Activated naive CD4-positive, alpha-beta T cell treated with Interleukin-2 at 50 U/mL for 16 hours (primary cell): Measurements from ENCODE around the gene ARMC2.
A peak's percentile ranks its signal among the peaks of the same experiment; 100 is the strongest.
"Not testable (repeated sequence)": the region's sequence is repeated elsewhere in the genome, so short reads cannot be mapped to it uniquely, and the experiment has no call there.

Experiments
- DNase-seq: peaks from one replicate; pipeline ENCODE4 v3.0.0-alpha.2; 2020

The ARMC2 gene

GRCh38 chr6:108957221-108957620 is 109.0 kb downstream of the ARMC2 start:
- DNase-seq, result no peak

GRCh38 chr6:108958900-108959770 is 110.9 kb downstream of the ARMC2 start:
- DNase-seq, result no peak

DNA sequence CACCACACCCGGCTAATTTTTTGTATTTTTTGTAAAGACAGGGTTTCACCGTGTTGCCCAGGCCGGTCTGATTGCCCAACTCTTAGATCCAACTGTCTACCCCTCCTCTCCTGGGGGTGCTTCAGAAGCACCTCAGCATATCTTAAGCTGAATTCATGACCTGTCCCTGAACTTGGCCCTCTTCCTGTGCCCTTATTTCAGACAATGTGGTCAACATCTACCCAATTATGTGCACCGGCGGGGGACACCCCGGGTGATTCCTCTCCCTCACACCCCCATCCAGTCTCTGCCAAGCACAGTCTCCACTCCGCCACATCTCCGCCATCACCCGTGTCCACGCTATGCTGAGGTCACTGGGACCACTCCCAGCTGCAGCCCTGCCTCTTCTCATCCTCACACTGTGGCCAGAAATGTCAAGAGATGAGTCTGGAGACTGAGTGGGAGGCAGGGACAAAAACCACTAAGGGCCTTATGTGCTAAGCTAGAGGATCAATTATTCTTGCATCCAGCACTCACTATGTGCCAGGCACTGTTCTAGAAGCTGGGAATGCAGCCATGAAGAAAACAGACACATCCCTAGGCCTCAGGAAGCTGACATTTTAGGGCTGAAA is 111.9 kb downstream of the ARMC2 start:
- DNase-seq, result no peak

- DNase-seq, result no peak
These were observed 112.4 kb downstream of the ARMC2 start for GRCh38 chr6:108960601-108961000.

DNA sequence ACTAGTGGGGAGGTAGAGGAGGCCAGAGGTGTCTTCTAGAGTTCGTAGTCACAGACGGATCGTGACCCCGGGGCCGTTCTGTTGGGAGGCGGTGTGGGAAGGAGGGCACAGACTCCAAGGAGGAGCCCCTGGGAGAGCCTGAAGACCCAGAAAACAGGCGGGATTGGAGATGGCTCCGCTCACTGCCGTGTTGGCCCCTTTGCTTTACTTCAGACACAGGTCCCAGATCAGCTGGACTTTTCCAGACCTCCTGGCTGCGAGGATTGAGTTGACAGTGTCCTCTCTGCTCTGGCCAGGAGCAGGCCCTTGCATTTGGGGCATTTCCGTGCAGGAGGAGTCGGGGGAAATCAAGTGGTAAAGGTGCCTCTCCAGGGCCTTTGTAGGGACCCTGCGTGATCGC is 112.9 kb downstream of the ARMC2 start:
- no peak for DNase-seq

GRCh38 chr6:108961985-108962384 is 113.8 kb downstream of the ARMC2 start:
- no peak for DNase-seq

DNA sequence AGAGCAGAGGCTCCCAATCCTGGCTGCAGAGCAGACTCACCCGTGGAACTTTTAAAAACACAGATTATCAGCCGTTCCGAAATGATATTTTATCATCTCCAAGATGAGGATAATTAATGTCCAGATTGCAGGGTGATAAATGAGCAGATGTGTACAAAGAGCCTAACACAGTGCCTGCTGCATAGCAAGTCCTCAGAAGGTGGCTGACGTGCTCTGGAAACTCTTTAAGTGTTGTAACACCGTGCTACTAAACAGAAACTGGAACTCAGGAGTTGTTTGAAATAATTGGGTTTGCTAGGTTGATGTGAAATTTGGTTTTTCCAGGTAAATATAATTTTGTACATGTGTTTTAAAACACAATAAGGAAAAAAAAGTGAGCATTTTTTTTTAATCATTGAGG is 118.0 kb downstream of the ARMC2 start:
- DNase-seq, result no peak

DNA sequence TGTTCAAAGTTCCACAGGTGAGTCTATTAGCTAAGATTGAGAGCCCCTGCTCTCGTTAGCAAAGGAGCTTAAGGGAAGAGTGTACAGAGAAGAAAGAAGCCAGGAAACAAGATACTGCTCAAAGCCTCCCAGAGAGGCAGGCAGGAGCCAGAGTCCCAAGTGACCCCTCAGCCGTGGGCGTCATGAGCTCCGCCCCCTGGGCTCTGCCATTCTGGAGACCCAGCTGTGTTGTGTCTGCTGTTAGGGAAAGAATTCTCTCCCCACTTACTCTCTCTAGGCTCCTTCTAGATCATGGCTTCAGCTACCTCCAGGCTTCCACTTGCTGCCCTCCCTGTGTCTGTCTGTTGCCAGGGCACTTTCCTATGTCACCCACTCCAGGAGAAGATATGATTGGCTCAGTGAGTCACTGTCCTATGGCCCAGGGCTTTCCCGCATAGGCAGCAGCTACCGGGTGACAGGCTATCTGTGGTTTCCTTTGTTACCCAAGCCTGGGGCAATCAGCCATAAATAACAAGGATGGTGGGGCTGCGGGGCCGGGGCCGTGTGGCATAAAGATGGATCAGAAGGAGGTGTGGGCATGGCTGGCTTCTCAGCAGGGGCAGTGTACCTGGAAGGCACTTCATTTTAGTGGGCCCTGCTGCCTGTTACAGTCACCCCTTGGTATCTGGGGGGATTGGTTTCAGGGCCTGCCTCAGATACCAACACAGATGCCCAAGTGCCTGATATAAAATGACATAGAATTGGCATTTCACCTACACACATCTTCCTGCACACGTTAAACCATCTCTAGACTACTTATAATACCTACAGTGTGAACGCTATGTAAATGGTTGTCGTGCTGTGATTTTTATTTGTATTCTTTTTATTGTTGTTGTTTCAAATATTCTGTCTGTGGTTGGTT is 118.9 kb downstream of the ARMC2 start:
- DNase-seq, result peak; percentile 21

- no peak for DNase-seq
These were observed 120.4 kb downstream of the ARMC2 start for GRCh38 chr6:108968325-108969316.

- DNase-seq, result no peak
These were observed 121.6 kb downstream of the ARMC2 start for GRCh38 chr6:108969776-108970175.

- DNase-seq, result no peak
These were observed 126.0 kb downstream of the ARMC2 start for GRCh38 chr6:108974201-108974600.

- not testable (repeated sequence) for DNase-seq
These were observed 130.4 kb downstream of the ARMC2 start for GRCh38 chr6:108978638-108979037.

DNA sequence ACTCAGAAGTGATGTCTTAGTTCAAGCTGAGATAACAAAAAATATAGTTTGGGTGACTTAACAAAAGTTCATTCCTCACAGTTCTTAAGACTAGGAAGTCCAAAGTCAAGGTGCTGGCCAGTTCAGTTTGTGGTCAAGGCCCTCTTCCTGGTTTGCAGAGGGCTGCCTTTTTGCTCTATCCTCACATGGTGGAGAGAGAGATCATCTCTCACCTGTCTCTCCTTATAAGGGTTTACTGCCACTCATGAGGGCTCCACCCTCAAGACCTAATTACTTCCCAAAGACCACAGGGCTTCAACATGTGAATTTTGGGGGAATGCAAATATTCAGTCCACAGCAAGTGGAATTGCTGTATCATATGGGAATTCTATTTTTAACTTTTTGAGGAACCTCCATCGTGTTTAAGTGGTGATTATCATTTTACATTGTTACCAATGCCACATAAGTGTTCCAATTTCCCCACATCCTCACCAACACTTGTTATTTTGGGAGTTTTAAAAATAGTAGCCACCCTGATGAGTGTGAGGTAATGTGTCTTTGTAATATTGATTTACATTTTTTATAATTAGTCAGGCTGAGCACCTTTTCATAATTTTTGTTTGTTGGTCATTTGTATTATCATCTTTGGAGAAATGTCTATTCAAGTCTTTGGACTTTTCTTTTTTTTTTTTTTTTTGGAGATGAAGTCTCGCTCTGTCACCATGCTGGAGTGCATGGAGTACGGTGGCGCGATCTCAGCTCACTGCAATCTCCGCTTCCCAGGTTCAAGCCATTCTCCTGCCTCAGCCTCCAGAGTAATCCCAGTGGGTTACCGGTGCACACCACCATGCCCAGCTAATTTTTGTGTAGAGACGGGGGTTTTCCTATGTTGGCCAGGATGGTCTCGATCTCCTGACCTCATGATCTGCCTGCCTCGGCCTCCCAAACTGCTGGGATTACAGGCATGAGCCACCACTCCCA is 134.2 kb downstream of the ARMC2 start:
- DNase-seq, result no peak

- DNase-seq, result no peak
These were observed 134.9 kb downstream of the ARMC2 start for GRCh38 chr6:108983151-108983550.

- DNase-seq, result no peak
These were observed 137.1 kb downstream of the ARMC2 start for GRCh38 chr6:108985301-108985700.

DNA sequence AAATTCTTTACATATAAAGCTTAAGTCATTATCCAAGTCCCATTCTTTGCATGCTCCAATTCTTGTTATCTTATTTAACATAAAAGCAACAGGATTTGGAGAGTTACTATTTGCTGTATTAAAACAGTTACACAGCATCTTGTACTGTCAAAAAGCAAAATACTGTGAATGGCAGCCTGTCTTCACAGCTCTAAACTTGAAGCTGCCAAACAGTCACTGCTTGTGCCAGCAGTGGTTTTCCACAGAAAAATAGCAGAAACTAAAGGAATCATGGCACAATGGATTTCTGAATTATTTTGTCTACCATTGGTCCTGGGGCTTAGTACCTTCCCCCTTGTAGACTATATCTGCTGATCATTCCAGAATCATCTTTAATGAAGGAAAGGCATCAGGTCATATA is 138.9 kb downstream of the ARMC2 start:
- DNase-seq, result no peak

DNA sequence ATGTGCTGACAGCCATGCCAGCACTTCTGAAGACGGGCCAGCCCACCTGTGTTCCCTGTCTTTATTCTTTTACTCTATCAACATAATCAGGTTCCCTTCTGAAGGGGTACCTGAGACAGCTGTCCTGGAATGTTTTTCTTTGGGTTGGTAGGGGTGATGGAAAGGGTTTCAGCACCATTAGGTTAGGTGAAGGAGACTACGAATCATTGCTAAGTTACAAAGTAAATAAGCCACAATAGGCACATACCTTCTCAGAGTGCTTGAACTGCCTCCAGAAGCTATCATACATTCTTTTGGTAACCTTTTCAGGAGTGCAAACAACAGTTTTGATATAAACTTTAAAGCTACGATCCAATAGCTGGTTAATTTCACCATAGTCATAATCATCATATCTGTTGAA is 140.1 kb downstream of the ARMC2 start:
- no peak for DNase-seq

DNA sequence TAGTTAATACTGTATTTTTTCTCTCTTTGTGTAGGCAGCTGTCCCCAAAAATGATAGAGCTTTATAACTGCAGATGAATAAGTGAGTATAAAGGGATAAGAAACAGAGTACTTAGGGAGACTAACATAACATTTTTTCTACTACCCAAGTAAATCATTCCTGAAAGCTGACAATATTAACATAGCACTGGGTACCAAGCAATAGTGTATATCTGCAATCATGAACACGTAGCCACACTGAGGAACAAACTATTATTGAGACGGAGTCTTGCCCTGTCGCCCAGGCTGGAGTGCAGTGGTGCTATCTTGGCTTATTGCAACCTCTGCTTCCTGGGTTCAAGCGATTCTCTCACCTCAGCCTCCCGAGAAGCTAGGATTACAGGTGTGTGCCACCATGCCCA is 140.5 kb downstream of the ARMC2 start:
- DNase-seq, result no peak

GRCh38 chr6:108989700-108990099 is 141.5 kb downstream of the ARMC2 start:
- DNase-seq, result no peak

- no peak for DNase-seq
These were observed 145.7 kb downstream of the ARMC2 start for GRCh38 chr6:108993876-108994275.

GRCh38 chr6:108995296-108995695 is 147.1 kb downstream of the ARMC2 start:
- DNase-seq, result no peak
